ENCODE results near the gene ACOT11. TPM values are rescaled to one million over a fixed set of nuclear protein-coding genes. Genes with fewer than 3 reads are reported as not detected.

Gene ACOT11
- total and polyA plus RNA-seq, 2 of the 13 experiments (the other 11 are each of a cell fraction or from before 2014, with no cell fraction given): 2.6 to 3.3 TPM

GRCh38 chr1:54542120-54542961 is 5.7 kb upstream of the ACOT11 start (continued):
- TF ChIP-seq ZFYVE20 (CRISPR knock-in tag; IDR thresholded peaks at IDR 0.05; ENCODE audit: borderline replicate concordance, low read depth): no peak
- peak; percentile 63 for TF ChIP-seq GABPB1 (CRISPR knock-in tag; IDR thresholded peaks at IDR 0.05)
- peak; percentile 43; the same call in 1 of the 2 replicates for TF ChIP-seq THAP11 (CRISPR knock-in tag; IDR thresholded peaks at IDR 0.05)
- no peak for TF ChIP-seq ZNF75D (CRISPR knock-in tag; IDR thresholded peaks at IDR 0.05; ENCODE audit: borderline replicate concordance)
- TF ChIP-seq TRAFD1 (CRISPR knock-in tag; IDR thresholded peaks at IDR 0.05; ENCODE audit: borderline replicate concordance): no peak
- TF ChIP-seq ZNF20 (CRISPR knock-in tag; IDR thresholded peaks at IDR 0.05): no peak
- no peak; the same call in 1 of the 2 replicates for TF ChIP-seq MXD4 (CRISPR knock-in tag; IDR thresholded peaks at IDR 0.05)
- no peak for TF ChIP-seq GTF3A (CRISPR knock-in tag; conservative IDR thresholded peaks at IDR 0.05)
- no peak; the same call in 1 of the 2 replicates for TF ChIP-seq ZNF646 (CRISPR knock-in tag; IDR thresholded peaks at IDR 0.05)
- 0 out of 2 replicates have a peak, but pooled peaks have one; percentile 43 for TF ChIP-seq ZBTB39 (CRISPR knock-in tag; IDR thresholded peaks at IDR 0.05)
- no peak for TF ChIP-seq ZNF362 (CRISPR knock-in tag; IDR thresholded peaks at IDR 0.05; ENCODE audit: borderline replicate concordance)
- peak; percentile 45 for TF ChIP-seq TARDBP (CRISPR knock-in tag; IDR thresholded peaks at IDR 0.05)
- TF ChIP-seq ZFP1 (CRISPR knock-in tag; IDR thresholded peaks at IDR 0.05): no peak
- no peak for TF ChIP-seq ZNF44 (CRISPR knock-in tag; IDR thresholded peaks at IDR 0.05)
- no peak for TF ChIP-seq AGO1 (IDR thresholded peaks at IDR 0.05; ENCODE audit: low read depth, low read length, poor library complexity, severe bottlenecking)

All from HepG2 (cell line).